Uterus (tissue), 4 donors: ENCODE data around the gene APOC4. TPM values are rescaled to one million over a fixed set of nuclear protein-coding genes. Genes with fewer than 3 reads are reported as not detected.

Source experiments
- DNase-seq, 2 donors: peaks; one replicate each; pipeline ENCODE4 v3.0.0-alpha.2; 2019 to 2020
- H3K27ac ChIP-seq, 2 donors: fragments of 200-600 bp; sonication (generic); 1 replicate in 1 of 2; 2 replicates in 1 of 2; pipeline ENCODE4 v1.5.1; 2016 to 2018
- H3K27me3 ChIP-seq, 2 donors: fragments of 200-600 bp; sonication (generic); one replicate each; pipeline ENCODE4 v1.5.1; 2018 to 2019; ENCODE audit warnings: control low read depth in 1 of 2
- H3K36me3 ChIP-seq, 2 donors: fragments of 200-600 bp; sonication (generic); one replicate each; pipeline ENCODE4 v1.5.1; 2019; ENCODE audit warnings: control low read depth in 1 of 2
- H3K4me1 ChIP-seq, 2 donors: fragments of 200-600 bp; sonication (generic); one replicate each; pipeline ENCODE4 v1.5.1; 2018 to 2019; ENCODE audit warnings: control low read depth in 1 of 2
- H3K4me3 ChIP-seq, 2 donors: fragments of 200-600 bp; sonication (generic); 1 replicate in 1 of 2; 2 replicates in 1 of 2; pipeline ENCODE4 v1.5.1; 2018 to 2019; ENCODE audit warnings: mild to moderate bottlenecking in 1 of 2
- H3K9me3 ChIP-seq, 2 donors: fragments of 200-600 bp; sonication (generic); one replicate each; pipeline ENCODE4 v1.5.1; 2019; ENCODE audit warnings: control low read depth in 1 of 2
- CTCF ChIP-seq, 4 experiments: fragments of 200-600 bp in 2 of 4; fragments of 450-650 bp in 2 of 4; sonication (generic) in 2 of 4; IDR thresholded peaks; one replicate each; pipeline ENCODE4 v1.5.1; 2016 to 2019; ENCODE audit warnings: antibody characterized with exemption in 4 of 4, mild to moderate bottlenecking in 2 of 4, moderate library complexity in 1 of 4
- POLR2A ChIP-seq, 2 donors: fragments of 450-650 bp; IDR thresholded peaks; one replicate each; pipeline ENCODE4 v1.6.1; 2016; ENCODE audit warnings: antibody characterized with exemption in 2 of 2, mild to moderate bottlenecking in 1 of 2, moderate library complexity in 1 of 2
- intact Hi-C: fragments of 100-400 bp; cut with DNase I; formaldehyde crosslinking; loops from one replicate; pipeline ENCODE4 v1.15.1; 2023; ENCODE audit warnings: low total_unique reads
- total RNA-seq, 4 donors: library from RNA; depleted of rRNA in 3 of 4; stranded (reverse); fragments of >200 nt in 3 of 4; gene quantifications; one replicate each; pipeline versions ENCODE4 v1.1.0 to v1.2.4, GENCODE V29; 2014 to 2023
- donor health status: DM: yes; HTN: yes; CAD: no.

APOC4 gene
- total RNA-seq, 4 donors from 2014 or later: not detected

GRCh38 chr19:44939668-44940067 lies 2.4 kb upstream of the APOC4 start:
- Histone ChIP-seq H3K9me3 (no peaks in the 10 kb centered on the region), H3K4me3 (no peak overlapping the region), H3K27me3 (no peaks in the 10 kb centered on the region), H3K4me1 (no peaks in the 10 kb centered on the region), H3K27ac (no peak overlapping the region), H3K36me3 (no peaks in the 10 kb centered on the region)
- TF ChIP-seq POLR2A (IDR thresholded peaks at IDR 0.05) (no peak), CTCF (IDR thresholded peaks at IDR 0.05) (no peak)
- no peak for DNase-seq
- intact Hi-C loops: no loop called here

- DNase-seq: no peak
- intact Hi-C loops: no loop called here
- TF ChIP-seq POLR2A (IDR thresholded peaks at IDR 0.05) (no peak), CTCF (IDR thresholded peaks at IDR 0.05) (no peak)
- Histone ChIP-seq H3K4me1 (no peaks in the 10 kb centered on the region), H3K4me3 (no peak overlapping the region), H3K9me3 (no peaks in the 10 kb centered on the region), H3K36me3 (no peaks in the 10 kb centered on the region), H3K27ac (no peak overlapping the region), H3K27me3 (no peaks in the 10 kb centered on the region)
Measured at GRCh38 chr19:44943801-44944249, 1.8 kb downstream of the APOC4 start.

DNA sequence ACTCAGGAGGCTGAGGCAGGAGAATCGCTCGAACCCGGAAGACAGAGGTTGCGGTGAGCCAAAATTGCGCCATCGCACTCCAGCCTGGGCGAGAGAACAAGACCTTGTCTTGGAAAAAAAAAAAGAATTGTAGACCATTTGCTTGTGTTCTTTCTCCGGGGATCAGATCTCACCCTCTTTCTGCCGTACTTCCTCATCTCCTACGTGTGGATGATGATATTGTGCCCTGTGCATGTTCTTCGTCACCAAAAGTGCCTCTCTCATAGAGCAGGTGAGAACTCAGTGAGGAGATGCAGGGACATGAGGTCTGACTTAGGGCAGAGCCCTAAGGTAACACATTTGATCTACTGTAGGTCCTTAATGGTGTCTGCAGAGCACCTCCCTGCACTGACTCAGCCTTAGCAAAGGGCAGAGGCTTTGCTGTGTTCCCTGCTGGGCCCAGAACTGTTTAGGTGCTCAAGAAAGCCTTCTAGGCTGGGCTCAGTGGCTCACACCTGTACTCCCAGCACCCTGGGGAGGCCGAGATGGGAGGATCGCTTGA lies 5.1 kb downstream of the APOC4 start:
- intact Hi-C loops: no loop called here
- H3K27me3 ChIP-seq: no peaks in the 10 kb centered on the region
- no peaks in the 10 kb centered on the region for H3K36me3 ChIP-seq
- H3K9me3 ChIP-seq: no peaks in the 10 kb centered on the region
- no peak overlapping the region for H3K4me3 ChIP-seq
- H3K27ac ChIP-seq: no peak overlapping the region
- peaks cover 0 to 3% of the 10 kb centered on the region in 2 donors for H3K4me1 ChIP-seq
- no peak for DNase-seq
- TF ChIP-seq POLR2A (IDR thresholded peaks at IDR 0.05): no peak
- TF ChIP-seq CTCF (IDR thresholded peaks at IDR 0.05): no peak

DNA sequence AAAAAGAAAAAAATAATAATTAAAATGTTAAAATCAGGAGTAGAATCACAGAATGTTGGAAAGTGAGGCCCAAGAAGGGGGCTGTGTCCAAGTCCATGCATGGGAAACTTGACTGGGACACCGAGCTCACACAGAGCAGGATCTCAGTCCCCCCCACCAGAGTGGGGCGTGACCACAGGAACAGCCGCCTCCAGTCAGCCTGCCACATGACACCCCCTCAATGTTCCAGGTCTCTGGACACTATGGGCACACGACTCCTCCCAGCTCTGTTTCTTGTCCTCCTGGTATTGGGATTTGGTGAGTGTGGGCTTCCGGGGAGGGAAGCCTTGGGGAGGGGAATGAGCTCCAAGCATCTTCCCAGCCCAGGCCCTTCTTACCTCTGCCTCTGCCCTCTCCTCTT lies 6.2 kb downstream of the APOC4 start:
- Histone ChIP-seq H3K27me3 (no peaks in the 10 kb centered on the region), H3K27ac (no peak overlapping the region), H3K36me3 (no peaks in the 10 kb centered on the region), H3K4me3 (no peak overlapping the region), H3K9me3 (no peaks in the 10 kb centered on the region), H3K4me1 (peaks cover 0 to 3% of the 10 kb centered on the region in 2 donors)
- intact Hi-C loops: no loop called here
- DNase-seq: no peak
- TF ChIP-seq CTCF (IDR thresholded peaks at IDR 0.05): no peak
- no peak for TF ChIP-seq POLR2A (IDR thresholded peaks at IDR 0.05)

- Histone ChIP-seq H3K36me3 (no peaks in the 10 kb centered on the region), H3K4me1 (peaks cover 0 to 4% of the 10 kb centered on the region in 2 donors), H3K27ac (no peak overlapping the region), H3K4me3 (no peak overlapping the region), H3K27me3 (no peaks in the 10 kb centered on the region), H3K9me3 (no peaks in the 10 kb centered on the region)
- no peak for DNase-seq
- intact Hi-C loops: no loop called here
- TF ChIP-seq CTCF (IDR thresholded peaks at IDR 0.05) (no peak), POLR2A (IDR thresholded peaks at IDR 0.05) (no peak)
Measured at GRCh38 chr19:44948763-44949374, 6.8 kb downstream of the APOC4 start.
